A673 (cell line): Measurements from ENCODE around the gene GLIS2. TPM values are rescaled to one million over a fixed set of nuclear protein-coding genes. Genes with fewer than 3 reads are reported as not detected.

Experiments used
- BruUV-seq: library from RNA; stranded (reverse); fragments of 400-500 nt; replicated peaks from 2 replicates; lab custom pipeline; 2021; lab: Mats Ljungman, UMichigan
- CTCF ChIA-PET: fragments of 300-600 bp; sonication (Branson Sonifier 250); formaldehyde crosslinking; loops from one replicate; lab custom pipeline; 2022; ENCODE audit warnings: antibody characterized with exemption; lab: Charles Lee
- POLR2A ChIA-PET: fragments of 300-600 bp; sonication (Branson Sonifier 250); formaldehyde crosslinking; loops from one replicate; lab custom pipeline; 2022; ENCODE audit warnings: antibody characterized with exemption; ENCODE audit not compliant: low non-redundant PET; lab: Charles Lee
- DNase-seq: peaks from one replicate; pipeline ENCODE4 v3.0.0-alpha.2; 2015; ENCODE audit warnings: low spot score
- H3K27ac ChIP-seq: fragments of 200-600 bp; sonication (generic); 2 replicates; pipeline ENCODE4 v1.5.1; 2016; ENCODE audit warnings: mixed run types, low read depth, mild to moderate bottlenecking, mixed read lengths, antibody characterized with exemption, low read length; ENCODE audit not compliant: poor library complexity, severe bottlenecking
- H3K27me3 ChIP-seq: fragments of 200-600 bp; sonication (generic); replicated peaks from 2 replicates; pipeline ENCODE4 v1.6.1; 2017; ENCODE audit warnings: mixed run types, low read depth, mild to moderate bottlenecking, mixed read lengths, antibody characterized with exemption, low read length; ENCODE audit not compliant: insufficient read depth, poor library complexity
- H3K36me3 ChIP-seq: fragments of 200-600 bp; sonication (generic); 2 replicates; pipeline ENCODE4 v1.6.1; 2016; ENCODE audit warnings: mixed run types, mild to moderate bottlenecking, mixed read lengths, antibody characterized with exemption, low read length; ENCODE audit not compliant: insufficient read depth, poor library complexity, severe bottlenecking
- H3K4me1 ChIP-seq: fragments of 200-600 bp; sonication (generic); 2 replicates; pipeline ENCODE4 v1.6.1; 2017; ENCODE audit warnings: mixed run types, mild to moderate bottlenecking, mixed read lengths, antibody characterized with exemption, low read length; ENCODE audit not compliant: insufficient read depth, poor library complexity, severe bottlenecking
- H3K4me3 ChIP-seq: fragments of 200-600 bp; sonication (generic); 2 replicates; pipeline ENCODE4 v1.5.1; 2016; ENCODE audit warnings: low read depth, mixed run types, mild to moderate bottlenecking, mixed read lengths, low read length; ENCODE audit not compliant: poor library complexity, severe bottlenecking
- H3K9me3 ChIP-seq: fragments of 200-600 bp; sonication (generic); 2 replicates; pipeline ENCODE4 v1.6.1; 2016; ENCODE audit warnings: mixed run types, low read depth, mild to moderate bottlenecking, mixed read lengths, antibody characterized with exemption, low read length; ENCODE audit not compliant: poor library complexity, severe bottlenecking
- EZH2 ChIP-seq: fragments of 200-600 bp; sonication (generic); IDR thresholded peaks from 2 replicates; pipeline ENCODE4 v1.6.1; 2017; ENCODE audit warnings: borderline replicate concordance, low read depth, mild to moderate bottlenecking, mixed read lengths, antibody characterized with exemption, low read length; ENCODE audit not compliant: poor library complexity, severe bottlenecking
- intact Hi-C: fragments of 100-400 bp; cut with micrococcal nuclease; formaldehyde crosslinking; loops from one replicate; pipeline ENCODE4 v1.10.0; 2022; ENCODE audit not compliant: unreplicated experiment
- total RNA-seq: library from RNA; stranded (reverse); gene quantifications from 2 replicates; pipeline ENCODE4 v1.2.3, GENCODE V29; 2021
- TF ChIP-seq, protein P1 (sequence below): fragments of 300-800, 200-600 bp; sonication (generic); conservative IDR thresholded peaks from 2 replicates; pipeline ENCODE4 v1.5.1; 2017; ENCODE audit warnings: low read depth, mild to moderate bottlenecking, antibody characterized with exemption, low read length, moderate library complexity, mixed read lengths

GLIS2 gene
- total RNA-seq, 1 experiment from 2014 or later, result 10.6 TPM

DNA sequence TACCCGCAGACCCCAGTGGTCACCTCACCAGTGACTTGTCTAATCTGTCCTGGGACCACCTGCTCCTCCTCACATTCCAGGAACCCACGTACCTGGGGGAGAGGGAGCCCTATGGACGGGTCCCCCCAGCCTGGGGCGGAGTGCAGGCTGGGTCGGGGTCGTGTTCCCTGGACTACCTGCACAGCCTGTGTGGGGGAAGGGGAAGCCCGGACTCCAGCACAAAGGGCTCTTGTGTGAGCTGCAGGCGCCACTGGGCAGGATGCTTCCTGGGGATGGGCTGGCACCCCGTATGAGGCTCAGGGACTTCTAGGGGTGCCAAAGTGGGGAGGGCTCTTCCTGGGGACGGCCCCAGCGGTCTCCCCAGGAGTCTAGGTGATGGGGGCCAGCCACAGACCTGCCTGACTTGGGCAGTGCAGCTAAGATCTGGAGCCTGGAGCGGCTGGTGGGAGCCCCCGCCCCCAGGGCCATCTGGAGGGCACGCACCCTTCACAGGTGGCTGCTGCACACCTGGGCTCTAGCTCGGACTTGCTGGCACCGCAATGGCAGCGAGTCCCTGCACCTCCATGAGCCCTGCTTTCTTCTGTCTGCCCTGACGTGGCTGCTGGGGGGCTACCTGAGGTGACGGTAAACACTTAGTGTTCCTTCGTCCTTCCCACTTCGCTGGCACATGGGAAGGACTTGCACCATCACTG is 63.3 kb downstream of the GLIS2 start:
- no peaks in the 10 kb centered on the region for H3K27me3 ChIP-seq

DNA sequence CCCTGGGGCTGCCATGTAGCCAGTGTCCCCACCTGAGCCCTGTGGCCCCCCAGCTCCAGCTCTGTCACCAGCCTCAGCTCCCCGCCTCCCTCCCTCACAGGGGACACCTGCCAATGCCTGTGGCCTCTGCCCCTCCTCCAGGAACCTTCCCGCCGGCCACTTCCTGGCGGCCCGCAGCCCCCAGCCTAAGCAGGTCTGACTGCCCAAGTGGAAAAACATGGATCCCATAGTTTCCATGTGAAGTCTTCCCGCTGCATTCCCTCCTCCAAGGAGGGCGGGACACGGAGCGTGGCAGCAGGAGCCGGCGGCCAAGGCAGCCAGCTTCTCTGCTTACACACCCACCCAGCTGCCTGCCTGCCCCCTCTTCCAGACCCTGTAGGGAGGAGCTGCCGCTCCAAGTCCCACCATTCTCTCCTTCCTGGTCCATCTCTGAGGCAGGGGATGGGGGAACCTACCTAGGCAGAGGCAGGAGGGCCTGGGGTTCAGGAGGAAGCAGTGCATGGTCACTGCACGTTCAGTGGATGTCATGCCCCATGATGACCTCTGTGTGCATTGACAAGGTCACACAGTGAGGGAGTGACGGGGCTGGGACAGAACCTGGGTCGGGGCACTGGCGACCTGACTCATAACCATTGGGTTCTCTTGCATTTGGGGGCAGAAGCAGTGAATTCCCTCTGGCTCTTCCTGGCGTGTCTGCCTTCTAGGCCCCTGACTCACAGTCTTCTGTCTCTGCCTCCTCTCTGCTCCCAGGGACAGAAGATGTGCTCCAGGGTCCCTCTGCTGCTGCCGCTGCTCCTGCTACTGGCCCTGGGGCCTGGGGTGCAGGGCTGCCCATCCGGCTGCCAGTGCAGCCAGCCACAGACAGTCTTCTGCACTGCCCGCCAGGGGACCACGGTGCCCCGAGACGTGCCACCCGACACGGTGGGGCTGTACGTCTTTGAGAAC is 64.5 kb downstream of the GLIS2 start:
- TF ChIP-seq EZH2, result no peak
- TF ChIP-seq, protein P1, sequence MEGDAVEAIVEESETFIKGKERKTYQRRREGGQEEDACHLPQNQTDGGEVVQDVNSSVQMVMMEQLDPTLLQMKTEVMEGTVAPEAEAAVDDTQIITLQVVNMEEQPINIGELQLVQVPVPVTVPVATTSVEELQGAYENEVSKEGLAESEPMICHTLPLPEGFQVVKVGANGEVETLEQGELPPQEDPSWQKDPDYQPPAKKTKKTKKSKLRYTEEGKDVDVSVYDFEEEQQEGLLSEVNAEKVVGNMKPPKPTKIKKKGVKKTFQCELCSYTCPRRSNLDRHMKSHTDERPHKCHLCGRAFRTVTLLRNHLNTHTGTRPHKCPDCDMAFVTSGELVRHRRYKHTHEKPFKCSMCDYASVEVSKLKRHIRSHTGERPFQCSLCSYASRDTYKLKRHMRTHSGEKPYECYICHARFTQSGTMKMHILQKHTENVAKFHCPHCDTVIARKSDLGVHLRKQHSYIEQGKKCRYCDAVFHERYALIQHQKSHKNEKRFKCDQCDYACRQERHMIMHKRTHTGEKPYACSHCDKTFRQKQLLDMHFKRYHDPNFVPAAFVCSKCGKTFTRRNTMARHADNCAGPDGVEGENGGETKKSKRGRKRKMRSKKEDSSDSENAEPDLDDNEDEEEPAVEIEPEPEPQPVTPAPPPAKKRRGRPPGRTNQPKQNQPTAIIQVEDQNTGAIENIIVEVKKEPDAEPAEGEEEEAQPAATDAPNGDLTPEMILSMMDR, result no peak
- Histone ChIP-seq H3K9me3 (no peaks in the 10 kb centered on the region), H3K4me3 (no peak overlapping the region), H3K4me1 (no peaks in the 10 kb centered on the region), H3K36me3 (no peaks in the 10 kb centered on the region), H3K27ac (peak overlapping the region; percentile 37), H3K27me3 (no peaks in the 10 kb centered on the region)
- intact Hi-C loops, result no loop called here
- ChIA-PET POLR2A (no interaction called here), CTCF (interaction anchor here (0.7 kb wide), 1 partner anchor 47 kb away, joined by 7 read pairs; no protein-coding TSS in a partner anchor)
- no TSS peak for BruUV-seq
- no peak for DNase-seq

More for the DNA sequence above, 63.3 kb downstream of the GLIS2 start:
- TF ChIP-seq, protein P1, result no peak
- TF ChIP-seq EZH2, result no peak
- Histone ChIP-seq H3K27ac (no peak overlapping the region), H3K4me1 (peaks cover 11% of the 10 kb centered on the region), H3K9me3 (no peaks in the 10 kb centered on the region), H3K36me3 (no peaks in the 10 kb centered on the region), H3K4me3 (no peak overlapping the region)
- BruUV-seq, result no TSS peak
- ChIA-PET POLR2A (no interaction called here), CTCF (no interaction called here)
- no peak for DNase-seq
- intact Hi-C loops, result no loop called here

DNA sequence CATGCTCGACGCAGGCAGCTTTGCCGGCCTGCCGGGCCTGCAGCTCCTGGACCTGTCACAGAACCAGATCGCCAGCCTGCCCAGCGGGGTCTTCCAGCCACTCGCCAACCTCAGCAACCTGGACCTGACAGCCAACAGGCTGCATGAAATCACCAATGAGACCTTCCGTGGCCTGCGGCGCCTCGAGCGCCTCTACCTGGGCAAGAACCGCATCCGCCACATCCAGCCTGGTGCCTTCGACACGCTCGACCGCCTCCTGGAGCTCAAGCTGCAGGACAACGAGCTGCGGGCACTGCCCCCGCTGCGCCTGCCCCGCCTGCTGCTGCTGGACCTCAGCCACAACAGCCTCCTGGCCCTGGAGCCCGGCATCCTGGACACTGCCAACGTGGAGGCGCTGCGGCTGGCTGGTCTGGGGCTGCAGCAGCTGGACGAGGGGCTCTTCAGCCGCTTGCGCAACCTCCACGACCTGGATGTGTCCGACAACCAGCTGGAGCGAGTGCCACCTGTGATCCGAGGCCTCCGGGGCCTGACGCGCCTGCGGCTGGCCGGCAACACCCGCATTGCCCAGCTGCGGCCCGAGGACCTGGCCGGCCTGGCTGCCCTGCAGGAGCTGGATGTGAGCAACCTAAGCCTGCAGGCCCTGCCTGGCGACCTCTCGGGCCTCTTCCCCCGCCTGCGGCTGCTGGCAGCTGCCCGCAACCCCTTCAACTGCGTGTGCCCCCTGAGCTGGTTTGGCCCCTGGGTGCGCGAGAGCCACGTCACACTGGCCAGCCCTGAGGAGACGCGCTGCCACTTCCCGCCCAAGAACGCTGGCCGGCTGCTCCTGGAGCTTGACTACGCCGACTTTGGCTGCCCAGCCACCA is 65.4 kb downstream of the GLIS2 start:
- BruUV-seq, result no TSS peak
- Histone ChIP-seq H3K4me3 (no peak overlapping the region), H3K9me3 (no peaks in the 10 kb centered on the region), H3K27ac (no peak overlapping the region), H3K27me3 (no peaks in the 10 kb centered on the region), H3K4me1 (peaks cover 5% of the 10 kb centered on the region), H3K36me3 (no peaks in the 10 kb centered on the region)
- POLR2A ChIA-PET, result no interaction called here
- intact Hi-C loops, result no loop called here
- TF ChIP-seq, protein P1, result no peak
- TF ChIP-seq EZH2, result no peak
- CTCF ChIA-PET, result no interaction called here
- DNase-seq, result no peak
